ENCODE data around the gene EFNB2.

GRCh38 chr13:106472621-106473020, 62.8 kb downstream of the EFNB2 start:
- no peak for TF ChIP-seq CTCF (IDR thresholded peaks at IDR 0.05; ENCODE audit: low read depth, low read length)
- no peak for TF ChIP-seq POLR2A (IDR thresholded peaks at IDR 0.05; ENCODE audit: extremely low read depth, insufficient read length)
- no peak for TF ChIP-seq MYC (IDR thresholded peaks at IDR 0.05; ENCODE audit: low read depth, low read length)
- TF ChIP-seq MAX (IDR thresholded peaks at IDR 0.05; ENCODE audit: low read depth, low read length), result no peak

All from NB4 (cell line).